Hair follicular keratinocyte (primary cell): ENCODE results near the gene CCDC88B. TPM values are rescaled to one million over a fixed set of nuclear protein-coding genes. Genes with fewer than 3 reads are reported as not detected.

Experiments
- total RNA-seq: library from RNA; depleted of rRNA; stranded (reverse); fragments of >200 nt; gene quantifications from 2 replicates; pipeline ENCODE4 v1.2.3, GENCODE V29; 2015

The CCDC88B gene
- total RNA-seq, result 3.9 and 5.3 TPM in 2 replicates

GRCh38 chr11:64339754-64340408 is at the start of gene CCDC88B:
Gene CCDC88B (plus strand): TSS chr11:64340204. CDS start chr11:64340267, 63 bp downstream.

GRCh38 chr11:64291262-64291751 is 48.7 kb upstream of the CCDC88B start, which contains the start of gene KCNK4:
Gene KCNK4 (plus strand): TSS chr11:64291302. CDS start chr11:64293019, 1,717 bp downstream.

GRCh38 chr11:64299847-64300648 is 40.0 kb upstream of the CCDC88B start, which contains the start of gene CATSPERZ:
Gene CATSPERZ (plus strand): TSS chr11:64300358. CDS start chr11:64300411, 53 bp downstream.

GRCh38 chr11:64305075-64305690 is 34.8 kb upstream of the CCDC88B start, which contains the start of gene ESRRA:
Gene ESRRA (plus strand): TSS chr11:64305524. CDS start chr11:64307180, 1,656 bp downstream.

GRCh38 chr11:64317325-64317960 is 22.6 kb upstream of the CCDC88B start, which contains the start of gene TRMT112:
Gene TRMT112 (minus strand): TSS chr11:64317559. CDS start chr11:64317526, 33 bp downstream.

GRCh38 chr11:64317961-64318765 is 21.8 kb upstream of the CCDC88B start, which contains the start of gene PRDX5:
Gene PRDX5 (plus strand): TSS chr11:64318121. CDS start chr11:64318216, 95 bp downstream.

GRCh38 chr11:64358907-64359711 is 19.1 kb downstream of the CCDC88B start, which contains the start of gene RPS6KA4:
Gene RPS6KA4 (plus strand): TSS chr11:64359162. CDS start chr11:64359236, 74 bp downstream.

Other genes with a start within 250 kb of the CCDC88B start
- 9.5 and 33.2 TPM in 2 replicates for gene MACROD1, start 174.1 kb upstream of the CCDC88B start, total RNA-seq
- gene STIP1, start 154.0 kb upstream of the CCDC88B start, total RNA-seq, result 109 and 224 TPM in 2 replicates
- 0.08 and 0.91 TPM in 2 replicates for gene FERMT3, start 133.5 kb upstream of the CCDC88B start, total RNA-seq
- 74.0 and 77.4 TPM in 2 replicates for gene TRPT1, start 114.0 kb upstream of the CCDC88B start, total RNA-seq
- 63.2 and 87.3 TPM in 2 replicates for gene NUDT22, start 113.9 kb upstream of the CCDC88B start, total RNA-seq
- 3.6 and 11.8 TPM in 2 replicates for gene DNAJC4, start 109.7 kb upstream of the CCDC88B start, total RNA-seq
- gene VEGFB, start 105.6 kb upstream of the CCDC88B start, total RNA-seq, result 18.5 and 24.9 TPM in 2 replicates
- 76.7 and 91.4 TPM in 2 replicates for gene FKBP2, start 99.1 kb upstream of the CCDC88B start, total RNA-seq
- gene PPP1R14B, start 93.3 kb upstream of the CCDC88B start, total RNA-seq, result 466 and 691 TPM in 2 replicates
- 55.4 and 71.7 TPM in 2 replicates for gene PLCB3, start 88.7 kb upstream of the CCDC88B start, total RNA-seq
- gene BAD, start 55.5 kb upstream of the CCDC88B start, total RNA-seq, result 110 and 128 TPM in 2 replicates
- gene GPR137, start 54.4 kb upstream of the CCDC88B start, total RNA-seq, result 9.7 and 14.3 TPM in 2 replicates
- 0.80 TPM in 1 of 2 replicates, not detected in the other for gene KCNK4, start 48.9 kb upstream of the CCDC88B start, total RNA-seq
- gene CATSPERZ, start 39.8 kb upstream of the CCDC88B start, total RNA-seq, result not detected in 2 replicates
- 98.0 and 103 TPM in 2 replicates for gene ESRRA, start 34.7 kb upstream of the CCDC88B start, total RNA-seq
- 364 and 700 TPM in 2 replicates for gene TRMT112, start 22.6 kb upstream of the CCDC88B start, total RNA-seq
- 539 and 647 TPM in 2 replicates for gene PRDX5, start 22.1 kb upstream of the CCDC88B start, total RNA-seq
- 54.7 and 95.9 TPM in 2 replicates for gene RPS6KA4, start 19.0 kb downstream of the CCDC88B start, total RNA-seq
- gene SLC22A11, start 215.7 kb downstream of the CCDC88B start, total RNA-seq, result under 0.01 and 0.27 TPM in 2 replicates